ENCODE measurements around the gene KLF7. TPM values are rescaled to one million over a fixed set of nuclear protein-coding genes. Genes with fewer than 3 reads are reported as not detected.

The KLF7 gene
- total and polyA plus RNA-seq, 9 of the 15 experiments (the other 6 are each of a cell fraction or from before 2014, with no cell fraction given) = 0.04 to 0.54 (median 0.07) TPM

DNA sequence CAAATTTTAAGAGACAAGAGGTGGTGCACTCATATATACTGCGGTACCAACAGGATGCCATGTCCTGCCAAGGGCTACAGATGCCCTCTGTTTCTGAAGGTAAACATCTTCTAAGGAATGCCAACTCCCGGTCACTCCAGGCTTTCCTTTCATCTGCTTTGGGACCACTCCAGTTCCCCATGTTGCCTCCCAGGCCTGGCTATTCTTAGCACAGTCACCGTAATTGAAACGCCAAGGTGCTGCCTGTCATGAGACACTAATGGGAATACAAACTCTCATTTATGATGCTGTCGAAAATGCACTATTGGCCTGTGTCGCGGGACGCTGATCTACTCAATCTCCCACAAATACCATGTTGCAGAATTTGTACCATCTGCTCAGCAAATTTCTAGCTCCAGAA is 79.6 kb downstream of the KLF7 start (continued):
- TF ChIP-seq, protein P1, sequence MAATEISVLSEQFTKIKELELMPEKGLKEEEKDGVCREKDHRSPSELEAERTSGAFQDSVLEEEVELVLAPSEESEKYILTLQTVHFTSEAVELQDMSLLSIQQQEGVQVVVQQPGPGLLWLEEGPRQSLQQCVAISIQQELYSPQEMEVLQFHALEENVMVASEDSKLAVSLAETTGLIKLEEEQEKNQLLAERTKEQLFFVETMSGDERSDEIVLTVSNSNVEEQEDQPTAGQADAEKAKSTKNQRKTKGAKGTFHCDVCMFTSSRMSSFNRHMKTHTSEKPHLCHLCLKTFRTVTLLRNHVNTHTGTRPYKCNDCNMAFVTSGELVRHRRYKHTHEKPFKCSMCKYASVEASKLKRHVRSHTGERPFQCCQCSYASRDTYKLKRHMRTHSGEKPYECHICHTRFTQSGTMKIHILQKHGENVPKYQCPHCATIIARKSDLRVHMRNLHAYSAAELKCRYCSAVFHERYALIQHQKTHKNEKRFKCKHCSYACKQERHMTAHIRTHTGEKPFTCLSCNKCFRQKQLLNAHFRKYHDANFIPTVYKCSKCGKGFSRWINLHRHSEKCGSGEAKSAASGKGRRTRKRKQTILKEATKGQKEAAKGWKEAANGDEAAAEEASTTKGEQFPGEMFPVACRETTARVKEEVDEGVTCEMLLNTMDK (IDR thresholded peaks at IDR 0.05; ENCODE audit: borderline replicate concordance, insufficient read depth, low read depth, low read length, poor library complexity, severe bottlenecking) = no peak
- TF ChIP-seq SMARCA4 (IDR thresholded peaks at IDR 0.05) (no peak), NFRKB (IDR thresholded peaks at IDR 0.05; ENCODE audit: low read depth) (no peak)
- TF ChIP-seq, protein P2, sequence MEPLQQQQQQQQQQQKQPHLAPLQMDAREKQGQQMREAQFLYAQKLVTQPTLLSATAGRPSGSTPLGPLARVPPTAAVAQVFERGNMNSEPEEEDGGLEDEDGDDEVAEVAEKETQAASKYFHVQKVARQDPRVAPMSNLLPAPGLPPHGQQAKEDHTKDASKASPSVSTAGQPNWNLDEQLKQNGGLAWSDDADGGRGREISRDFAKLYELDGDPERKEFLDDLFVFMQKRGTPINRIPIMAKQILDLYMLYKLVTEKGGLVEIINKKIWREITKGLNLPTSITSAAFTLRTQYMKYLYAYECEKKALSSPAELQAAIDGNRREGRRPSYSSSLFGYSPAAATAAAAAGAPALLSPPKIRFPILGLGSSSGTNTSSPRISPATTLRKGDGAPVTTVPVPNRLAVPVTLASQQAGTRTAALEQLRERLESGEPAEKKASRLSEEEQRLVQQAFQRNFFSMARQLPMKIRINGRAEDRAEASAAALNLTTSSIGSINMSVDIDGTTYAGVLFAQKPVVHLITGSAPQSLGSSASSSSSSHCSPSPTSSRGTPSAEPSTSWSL (CRISPR knock-in tag; IDR thresholded peaks at IDR 0.05; ENCODE audit: borderline replicate concordance) = no peak
- TF ChIP-seq, protein P3, sequence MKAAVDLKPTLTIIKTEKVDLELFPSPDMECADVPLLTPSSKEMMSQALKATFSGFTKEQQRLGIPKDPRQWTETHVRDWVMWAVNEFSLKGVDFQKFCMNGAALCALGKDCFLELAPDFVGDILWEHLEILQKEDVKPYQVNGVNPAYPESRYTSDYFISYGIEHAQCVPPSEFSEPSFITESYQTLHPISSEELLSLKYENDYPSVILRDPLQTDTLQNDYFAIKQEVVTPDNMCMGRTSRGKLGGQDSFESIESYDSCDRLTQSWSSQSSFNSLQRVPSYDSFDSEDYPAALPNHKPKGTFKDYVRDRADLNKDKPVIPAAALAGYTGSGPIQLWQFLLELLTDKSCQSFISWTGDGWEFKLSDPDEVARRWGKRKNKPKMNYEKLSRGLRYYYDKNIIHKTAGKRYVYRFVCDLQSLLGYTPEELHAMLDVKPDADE (conservative IDR thresholded peaks at IDR 0.05; ENCODE audit: control insufficient read depth, low read depth, low read length) = no peak
- TF ChIP-seq, protein P4, sequence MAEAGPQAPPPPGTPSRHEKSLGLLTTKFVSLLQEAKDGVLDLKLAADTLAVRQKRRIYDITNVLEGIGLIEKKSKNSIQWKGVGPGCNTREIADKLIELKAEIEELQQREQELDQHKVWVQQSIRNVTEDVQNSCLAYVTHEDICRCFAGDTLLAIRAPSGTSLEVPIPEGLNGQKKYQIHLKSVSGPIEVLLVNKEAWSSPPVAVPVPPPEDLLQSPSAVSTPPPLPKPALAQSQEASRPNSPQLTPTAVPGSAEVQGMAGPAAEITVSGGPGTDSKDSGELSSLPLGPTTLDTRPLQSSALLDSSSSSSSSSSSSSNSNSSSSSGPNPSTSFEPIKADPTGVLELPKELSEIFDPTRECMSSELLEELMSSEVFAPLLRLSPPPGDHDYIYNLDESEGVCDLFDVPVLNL (CRISPR knock-in tag; IDR thresholded peaks at IDR 0.05; ENCODE audit: low read depth) = no peak
